Measurements from ENCODE around the gene ACSL1. TPM values are rescaled to one million over a fixed set of nuclear protein-coding genes. Genes with fewer than 3 reads are reported as not detected.

Gene ACSL1
- total and polyA plus RNA-seq, 2 of the 8 experiments (the other 6 are each of a cell fraction or from before 2014, with no cell fraction given), result 2.3 to 8.7 TPM

- FAIRE-seq, result no peak
- CTCF ChIA-PET (ENCODE audit: partially characterized antibody), result interaction anchor here (0.6 to 1.4 kb wide), 5 partner anchors 13 to 340 kb away, joined by 3 to 4 read pairs (median 3); no protein-coding TSS in a partner anchor
- POLR2A ChIA-PET (ENCODE audit: partially characterized antibody), result no interaction called here
Observed at GRCh38 chr4:184845367-184846021, 19.7 kb upstream of the ACSL1 start.

More at GRCh38 chr4:184845367-184846021, 19.7 kb upstream of the ACSL1 start:
- H2AFZ ChIP-seq (ENCODE audit: low read length), result no peak overlapping the region
- H2BK15ac ChIP-seq (ENCODE audit: low read length), result no peak overlapping the region
- H2AK5ac ChIP-seq (ENCODE audit: low read depth, low read length), result no peak overlapping the region
- no peaks in the 10 kb centered on the region for H3K23me2 ChIP-seq (ENCODE audit: low read depth, low read length)
- H2BK5ac ChIP-seq (ENCODE audit: low read depth, low read length), result no peak overlapping the region
- H3K4me1 ChIP-seq (replicated peaks in 1 of 4; ENCODE audit: control insufficient read depth in 3 of 4, insufficient read depth in 4 of 4, low read length in 3 of 4), result no peaks in the 10 kb centered on the region
- no peaks in the 10 kb centered on the region for H3K79me2 ChIP-seq (ENCODE audit: control insufficient read depth in 1 of 2, insufficient read depth in 2 of 2, low read length in 2 of 2)
- no peaks in the 10 kb centered on the region for H3K79me1 ChIP-seq (ENCODE audit: low read depth, low read length)
- no peak overlapping the region for H3K14ac ChIP-seq (ENCODE audit: insufficient read length)
- H4K91ac ChIP-seq (replicated peaks; ENCODE audit: insufficient read length, low read length), result no peak overlapping the region
- no peak overlapping the region for H3K56ac ChIP-seq (replicated peaks; ENCODE audit: insufficient read length, low read depth, low read length)
- no peak overlapping the region for H3K4ac ChIP-seq (replicated peaks; ENCODE audit: insufficient read length, low read depth, low read length)
- no peak overlapping the region for H3K27ac ChIP-seq (ENCODE audit: low read depth, low read length)
- no peak overlapping the region for H3K23ac ChIP-seq (ENCODE audit: insufficient read length)
- no peaks in the 10 kb centered on the region for H3K36me3 ChIP-seq (ENCODE audit: control insufficient read depth in 2 of 4, insufficient read depth in 4 of 4, low read length in 3 of 4)
- H4K5ac ChIP-seq (ENCODE audit: insufficient read length, low read depth, low read length), result no peak overlapping the region
- no peak overlapping the region for H2BK20ac ChIP-seq (ENCODE audit: low read length)
- H3K18ac ChIP-seq (ENCODE audit: extremely low read depth, low read length), result no peak overlapping the region
- WGBS, 2 experiments (ENCODE audit: extremely low coverage in 1 of 2, insufficient coverage in 1 of 2, insufficient read length in 1 of 2, insufficient replicate concordance in 2 of 2, low coverage in 1 of 2, low lambda C conversion rate in 2 of 2, missing lambda C conversion rate in 1 of 2), result 90% methylated on average over 7 of the region's 7 CpGs; no CpG with 5 or more reads in 1 of the 2 experiments
- no peak for DNase-seq (ENCODE audit: low read depth in 1 of 2, low spot score in 2 of 2)
- no peak overlapping the region for H3K4me2 ChIP-seq (ENCODE audit: insufficient read depth in 1 of 2, low read depth in 2 of 2, low read length in 2 of 2)
- H2BK12ac ChIP-seq (ENCODE audit: low read depth, low read length), result no peak overlapping the region
- TF ChIP-seq RXRA (IDR thresholded peaks at IDR 0.05; ENCODE audit: insufficient read depth, low read depth, low read length) (no peak), RFX5 (IDR thresholded peaks at IDR 0.05; ENCODE audit: borderline replicate concordance, low read depth, low read length) (no peak), SAP30 (IDR thresholded peaks at IDR 0.05; ENCODE audit: insufficient read depth, insufficient replicate concordance, low read length) (no peak), ATF2 (IDR thresholded peaks at IDR 0.05; ENCODE audit: low read length) (no peak), POU5F1 (IDR thresholded peaks at IDR 0.05; ENCODE audit: low read depth, low read length) (no peak), TCF12 (IDR thresholded peaks at IDR 0.05; ENCODE audit: low read depth, low read length) (no peak), JUN (IDR thresholded peaks at IDR 0.05; ENCODE audit: low read depth, low read length) (no peak), CEBPB (IDR thresholded peaks at IDR 0.05; ENCODE audit: low read depth, low read length) (no peak), BCL11A (IDR thresholded peaks at IDR 0.05; ENCODE audit: low read depth in 2 of 2, low read length in 2 of 2) (no peak), SP1 (IDR thresholded peaks at IDR 0.05; ENCODE audit: low read depth, low read length) (no peak), SUZ12 (IDR thresholded peaks at IDR 0.05; ENCODE audit: low read length) (no peak), POLR2AphosphoS5 (IDR thresholded peaks at IDR 0.05; ENCODE audit: low read depth, low read length) (no peak), YY1 (IDR thresholded peaks at IDR 0.05; ENCODE audit: low read depth, low read length) (no peak)
- H3K9me3 ChIP-seq (ENCODE audit: insufficient read depth in 2 of 2, low read depth in 1 of 2, low read length in 1 of 2), result no peaks in the 10 kb centered on the region
- no peak overlapping the region for H4K8ac ChIP-seq (ENCODE audit: extremely low read depth, insufficient read depth, low read length)
- H3K9ac ChIP-seq (replicated peaks in 1 of 4; ENCODE audit: extremely low read depth in 1 of 4, low read depth in 3 of 4, low read length in 3 of 4), result no peak overlapping the region
- H3K27me3 ChIP-seq (replicated peaks in 1 of 4; ENCODE audit: control insufficient read depth in 3 of 4, extremely low read depth in 1 of 4, insufficient read depth in 3 of 4, low read length in 3 of 4), result no peaks in the 10 kb centered on the region
- H2BK120ac ChIP-seq (replicated peaks; ENCODE audit: low read depth, low read length), result no peak overlapping the region
- no peaks in the 10 kb centered on the region for H4K20me1 ChIP-seq (replicated peaks in 1 of 2; ENCODE audit: control insufficient read depth in 1 of 2, insufficient read depth in 2 of 2, low read length in 2 of 2)
- H3K4me3 ChIP-seq (ENCODE audit: extremely low read depth in 1 of 4, insufficient read depth in 2 of 4, low read depth in 3 of 4, low read length in 4 of 4), result no peak overlapping the region

All from H1 (cell line).